Fibroblast of lung (primary cell): Measurements from ENCODE around the gene TMEM120A.

ENCODE experiments used
- CTCF ChIP-seq, 2 donors: IDR thresholded peaks in 1 of 2; conservative IDR thresholded peaks in 1 of 2; 1 replicate in 1 of 2; 2 replicates in 1 of 2; pipeline ENCODE4 v1.5.1; 2011 to 2012; ENCODE audit warnings: low read length in 2 of 2, control low read depth in 1 of 2, inconsistent platforms in 1 of 2, low read depth in 1 of 2, mild to moderate bottlenecking in 1 of 2
- EZH2 ChIP-seq: IDR thresholded peaks from 2 replicates; pipeline ENCODE4 v1.5.1; 2012; ENCODE audit warnings: low read length, control low read depth, mild to moderate bottlenecking; ENCODE audit errors: missing control alignments

- TF ChIP-seq CTCF (conservative IDR thresholded peaks at IDR 0.05 in 1 of 2, IDR thresholded peaks at IDR 0.05 in 1 of 2; ENCODE audit: low read depth in 1 of 2, low read length in 2 of 2) (no peak), EZH2 (no peak)
These were observed 30.9 kb downstream of the TMEM120A start for GRCh38 chr7:75963381-75963995.
